Bronchial epithelial cell (primary cell): ENCODE results near the gene ACOT7. TPM values are rescaled to one million over a fixed set of nuclear protein-coding genes. Genes with fewer than 3 reads are reported as not detected.

Experiments
- DNase-seq: peaks from one replicate; pipeline ENCODE4 v3.0.0-alpha.2; 2010; ENCODE audit warnings: low read depth
- FAIRE-seq: peaks from 2 replicates; lab custom pipeline; 2011; peaks lifted over from hg19 to GRCh38; lab: Jason Lieb, UNC
- H3K27me3 ChIP-seq: 2 replicates; pipeline ENCODE4 v1.5.1; 2011; ENCODE audit warnings: low read length; ENCODE audit not compliant: control insufficient read depth, insufficient read depth
- H3K36me3 ChIP-seq: 2 replicates; pipeline ENCODE4 v1.5.1; 2011; ENCODE audit warnings: low read length; ENCODE audit not compliant: control insufficient read depth, insufficient read depth
- H3K4me3 ChIP-seq: 2 replicates; pipeline ENCODE4 v1.5.1; 2011; ENCODE audit warnings: mild to moderate bottlenecking, low read depth, low read length, control low read depth
- total RNA-seq: library from RNA; depleted of rRNA; stranded (reverse); fragments of >200 nt; gene quantifications from 2 replicates; pipeline ENCODE4 v1.2.1, GENCODE V29; 2014
- TF ChIP-seq, protein P1 (sequence below): IDR thresholded peaks from 2 replicates; pipeline ENCODE4 v1.5.1; 2011; ENCODE audit warnings: mild to moderate bottlenecking, moderate library complexity, low read length, control low read depth, inconsistent platforms; ENCODE audit not compliant: insufficient read depth, severe bottlenecking

The ACOT7 gene
- total RNA-seq, 1 donor from 2014 or later: 89.8 TPM

DNA sequence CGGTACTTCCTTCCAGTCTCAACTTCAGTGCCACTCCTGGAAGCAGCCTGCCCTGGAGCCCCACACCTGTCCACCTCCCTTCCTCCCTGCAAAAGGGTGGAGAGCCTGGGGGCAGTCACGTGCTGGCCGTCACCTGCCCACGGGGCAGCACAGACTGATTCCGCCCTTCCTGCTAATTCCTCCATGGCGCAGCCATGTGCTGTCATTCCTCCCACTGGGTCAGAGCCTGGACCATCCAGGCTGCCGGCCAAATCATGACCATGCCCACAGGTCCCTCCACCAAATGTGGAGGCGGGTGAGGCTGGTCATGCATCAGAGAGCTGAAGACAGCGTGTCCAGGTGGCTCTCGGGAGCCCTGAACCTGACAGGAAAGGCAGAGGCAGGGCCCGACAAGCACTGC lies 108.2 kb downstream of the ACOT7 start:
- no peak overlapping the region for H3K4me3 ChIP-seq
- TF ChIP-seq, protein P1, sequence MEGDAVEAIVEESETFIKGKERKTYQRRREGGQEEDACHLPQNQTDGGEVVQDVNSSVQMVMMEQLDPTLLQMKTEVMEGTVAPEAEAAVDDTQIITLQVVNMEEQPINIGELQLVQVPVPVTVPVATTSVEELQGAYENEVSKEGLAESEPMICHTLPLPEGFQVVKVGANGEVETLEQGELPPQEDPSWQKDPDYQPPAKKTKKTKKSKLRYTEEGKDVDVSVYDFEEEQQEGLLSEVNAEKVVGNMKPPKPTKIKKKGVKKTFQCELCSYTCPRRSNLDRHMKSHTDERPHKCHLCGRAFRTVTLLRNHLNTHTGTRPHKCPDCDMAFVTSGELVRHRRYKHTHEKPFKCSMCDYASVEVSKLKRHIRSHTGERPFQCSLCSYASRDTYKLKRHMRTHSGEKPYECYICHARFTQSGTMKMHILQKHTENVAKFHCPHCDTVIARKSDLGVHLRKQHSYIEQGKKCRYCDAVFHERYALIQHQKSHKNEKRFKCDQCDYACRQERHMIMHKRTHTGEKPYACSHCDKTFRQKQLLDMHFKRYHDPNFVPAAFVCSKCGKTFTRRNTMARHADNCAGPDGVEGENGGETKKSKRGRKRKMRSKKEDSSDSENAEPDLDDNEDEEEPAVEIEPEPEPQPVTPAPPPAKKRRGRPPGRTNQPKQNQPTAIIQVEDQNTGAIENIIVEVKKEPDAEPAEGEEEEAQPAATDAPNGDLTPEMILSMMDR: no peak
- H3K27me3 ChIP-seq: no peaks in the 10 kb centered on the region
- DNase-seq: no peak
- no peak for FAIRE-seq
- peaks cover 16% of the 10 kb centered on the region for H3K36me3 ChIP-seq

DNA sequence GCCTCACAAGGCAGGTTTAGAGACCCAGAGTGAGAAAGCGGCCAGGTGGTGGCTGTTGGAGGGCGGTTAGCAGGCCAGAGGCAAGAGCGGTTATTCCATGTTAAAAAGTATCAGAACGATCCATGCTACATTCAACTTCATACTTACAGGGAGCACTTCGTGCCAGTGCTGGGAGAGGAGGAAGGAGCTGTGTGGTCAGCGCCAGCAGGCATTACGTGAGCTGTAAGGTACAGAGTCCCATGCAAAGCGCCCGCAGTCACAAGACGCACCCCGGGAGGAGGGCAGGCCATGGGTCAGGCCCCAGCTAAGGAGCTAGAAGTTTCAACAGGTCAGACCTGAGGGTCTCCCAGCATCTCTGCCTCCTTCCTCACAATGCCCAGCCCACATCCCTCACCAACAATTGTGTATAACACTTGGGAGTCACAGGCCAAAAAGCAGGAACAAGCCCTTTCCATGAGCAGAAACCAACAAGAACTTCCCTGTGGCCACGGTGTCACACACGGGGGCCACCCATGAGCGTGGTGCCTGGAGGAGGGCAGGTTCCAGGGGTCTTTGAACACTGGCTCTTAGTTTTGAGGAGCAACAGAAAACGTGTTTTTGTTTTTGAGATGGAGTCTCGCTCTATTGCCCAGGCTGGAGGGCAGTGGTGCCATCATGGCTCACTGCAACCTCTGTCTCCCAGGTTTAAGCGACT lies 110.8 kb downstream of the ACOT7 start:
- Histone ChIP-seq H3K36me3 (peaks cover 22% of the 10 kb centered on the region), H3K27me3 (no peaks in the 10 kb centered on the region), H3K4me3 (no peak overlapping the region)
- no peak for FAIRE-seq
- TF ChIP-seq, protein P1: no peak
- DNase-seq: no peak

DNA sequence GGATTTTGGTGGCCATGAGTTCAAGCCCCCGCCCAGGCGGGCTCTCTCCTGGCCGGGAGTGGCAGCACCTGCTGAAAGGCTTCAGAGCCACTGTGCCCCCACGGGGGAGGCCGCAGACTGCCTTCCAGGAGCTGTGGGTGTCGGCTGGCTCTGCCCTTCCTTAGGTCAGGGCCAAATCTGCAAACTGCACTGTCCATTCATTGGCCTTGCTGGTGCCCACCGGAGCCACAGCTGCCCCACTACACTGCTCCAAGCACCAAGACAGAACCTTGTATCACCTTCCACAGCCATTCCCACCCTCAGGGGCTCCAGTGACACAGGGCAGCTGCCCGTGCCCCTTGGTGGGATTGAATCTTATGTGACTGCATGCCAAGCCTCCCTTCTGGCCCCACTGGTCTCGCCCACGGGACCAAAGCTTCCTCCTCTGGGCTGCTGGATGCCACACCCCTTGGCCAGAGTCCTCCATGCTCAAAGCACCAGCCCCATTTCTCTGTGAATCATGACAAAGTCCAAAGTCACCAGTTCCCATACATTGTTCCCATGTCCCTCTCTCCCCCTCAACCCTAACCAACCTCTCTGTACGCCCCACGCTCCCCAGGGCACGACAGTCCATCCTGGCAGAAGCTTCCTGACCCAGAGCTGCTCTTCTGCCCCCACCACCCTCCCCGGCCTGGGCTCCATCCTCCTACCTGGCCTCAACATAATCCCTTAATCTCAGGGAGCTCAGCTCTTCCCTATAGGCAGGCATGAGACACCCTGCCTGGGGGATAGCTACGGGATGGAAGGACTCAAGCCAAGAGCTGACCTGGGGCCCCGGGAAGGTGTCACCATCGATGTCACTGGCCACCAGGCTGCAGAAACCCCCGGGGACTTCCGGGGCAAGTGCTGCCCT lies 111.8 kb downstream of the ACOT7 start:
- no peak overlapping the region for H3K4me3 ChIP-seq
- FAIRE-seq (no peak), DNase-seq (no peak)
- TF ChIP-seq, protein P1: no peak
- no peaks in the 10 kb centered on the region for H3K27me3 ChIP-seq
- peaks cover 19% of the 10 kb centered on the region for H3K36me3 ChIP-seq

DNA sequence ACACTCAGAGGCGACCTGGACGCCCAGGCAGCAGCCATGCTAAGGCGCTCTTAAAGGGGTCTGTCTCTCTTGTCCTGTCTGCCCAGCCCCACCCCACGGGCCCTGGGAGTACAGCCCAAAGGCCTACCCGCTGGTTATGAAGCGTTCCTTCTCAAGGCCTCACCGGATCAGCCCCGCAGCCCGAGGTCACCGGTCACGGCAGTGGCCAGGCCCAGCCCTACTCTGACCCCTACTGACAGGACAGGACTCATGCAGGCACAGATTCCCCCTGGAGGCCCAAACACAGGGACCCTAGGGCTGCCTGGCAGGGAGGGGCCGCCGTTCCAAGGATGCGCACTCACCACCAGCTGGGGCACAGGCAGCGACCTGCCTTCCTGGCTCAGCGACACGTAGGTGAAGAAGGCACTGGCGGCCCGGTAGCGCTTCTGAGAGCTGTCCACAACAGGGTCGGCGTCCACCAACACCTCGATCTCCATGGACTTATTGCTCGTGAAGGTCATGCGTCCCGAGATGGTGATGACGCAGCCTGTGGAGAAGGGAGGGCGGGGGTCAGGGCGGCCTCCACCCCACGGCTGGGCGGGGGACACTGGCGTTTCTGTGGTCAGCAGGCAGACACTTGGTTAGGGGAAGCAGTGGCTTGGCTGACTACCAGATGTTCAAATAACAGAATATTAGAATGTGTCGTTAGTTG lies 112.7 kb downstream of the ACOT7 start:
- TF ChIP-seq, protein P1: peak; percentile 12
- no peak overlapping the region for H3K4me3 ChIP-seq
- no peak for DNase-seq
- H3K27me3 ChIP-seq: no peaks in the 10 kb centered on the region
- peaks cover 15% of the 10 kb centered on the region for H3K36me3 ChIP-seq
- FAIRE-seq: no peak

DNA sequence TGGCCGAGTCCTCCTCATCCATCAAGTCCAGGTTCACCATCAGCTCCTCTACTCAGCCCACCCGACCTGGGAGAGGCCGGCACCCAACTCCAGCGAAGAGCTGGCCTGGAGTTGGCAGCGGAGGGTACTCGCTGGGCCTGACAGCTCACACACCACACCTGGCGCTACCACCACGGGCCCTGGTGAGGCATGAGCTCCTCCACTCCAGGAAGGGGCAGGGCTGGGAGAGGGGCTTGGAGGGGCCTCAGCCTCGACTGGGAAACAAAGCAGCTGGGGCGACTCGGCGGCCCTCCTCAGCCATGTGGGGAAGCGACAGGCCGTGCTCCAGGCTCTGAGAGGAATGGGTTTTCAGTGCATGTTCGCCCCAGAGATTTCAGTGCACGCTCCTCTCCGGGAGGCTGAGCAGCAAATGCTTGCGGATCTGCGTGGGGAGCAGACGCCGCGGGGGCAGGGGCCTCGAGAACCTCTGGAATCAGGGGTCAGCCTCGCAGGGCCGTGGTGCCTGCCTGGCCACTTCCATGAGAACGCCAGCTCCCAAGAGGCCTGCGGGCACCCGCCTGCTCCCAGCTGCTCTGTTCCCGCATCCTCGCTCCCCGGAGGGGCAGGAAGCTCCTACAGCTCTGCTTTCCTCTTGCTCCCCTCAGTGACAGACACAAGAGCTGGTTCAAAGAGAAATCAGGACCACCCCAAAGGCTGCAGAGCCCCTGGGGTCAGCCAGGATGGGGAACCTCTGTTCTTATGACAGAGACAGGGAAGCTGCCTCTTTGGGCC lies 113.8 kb downstream of the ACOT7 start:
- no peak overlapping the region for H3K4me3 ChIP-seq
- DNase-seq: no peak
- TF ChIP-seq, protein P1: no peak
- no peak for FAIRE-seq
- H3K27me3 ChIP-seq: no peaks in the 10 kb centered on the region
- peaks cover 15% of the 10 kb centered on the region for H3K36me3 ChIP-seq
